Measurements from ENCODE around the gene TIGIT. TPM values are rescaled to one million over a fixed set of nuclear protein-coding genes. Genes with fewer than 3 reads are reported as not detected.

The TIGIT gene
- total RNA-seq, 1 experiment from 2014 or later: not detected

GRCh38 chr3:114350690-114351089, 56.9 kb downstream of the TIGIT start:
- no peak overlapping the region for H4K91ac ChIP-seq (ENCODE audit: insufficient read length, low read depth, low read length)
- no peaks in the 10 kb centered on the region; the same call in 1 of the 2 replicates for H3K27me3 Mint-ChIP-seq (ENCODE audit: low read depth)
- no peak overlapping the region for H3K4me3 Mint-ChIP-seq
- H3K14ac ChIP-seq (ENCODE audit: insufficient read depth, low read length): no peak overlapping the region
- WGBS (ENCODE audit: extremely low coverage, insufficient read length, low lambda C conversion rate): no CpG with 5 or more reads among the region's 24 CpGs
- H2BK15ac ChIP-seq (ENCODE audit: low read depth, low read length): no peak overlapping the region
- H3K9ac ChIP-seq (ENCODE audit: extremely low read depth, insufficient read length, low read length): no peak overlapping the region
- H3K27me3 ChIP-seq (ENCODE audit: insufficient read depth, low read length): no peaks in the 10 kb centered on the region
- H2BK12ac ChIP-seq (ENCODE audit: insufficient read length, low read depth, low read length): no peak overlapping the region
- H3K27ac Mint-ChIP-seq: peak overlapping the region in 1 of 3 experiments; percentile 72; a peak in 1 of 7 replicates
- no peak overlapping the region for H3K56ac ChIP-seq (ENCODE audit: insufficient read length, low read depth, low read length)
- H2BK5ac ChIP-seq (ENCODE audit: insufficient read length, low read length): no peak overlapping the region
- peaks cover 5 to 12% of the 10 kb centered on the region in 2 experiments for H3K4me1 Mint-ChIP-seq
- no peaks in the 10 kb centered on the region for H4K20me1 ChIP-seq (ENCODE audit: control insufficient read depth, insufficient read depth, insufficient read length)
- no peak overlapping the region for H2BK120ac ChIP-seq (ENCODE audit: low read depth, low read length, poor library complexity, severe bottlenecking)
- H3K79me2 ChIP-seq (ENCODE audit: insufficient read depth, low read length): no peaks in the 10 kb centered on the region; the same call in 1 of the 2 replicates
- no peaks in the 10 kb centered on the region for H3K79me1 ChIP-seq (ENCODE audit: insufficient read depth, low read depth, low read length, poor library complexity, severe bottlenecking)
- H2AFZ ChIP-seq (ENCODE audit: low read length): no peak overlapping the region
- DNase-seq: no peak
- no peak overlapping the region for H3K4me2 ChIP-seq (ENCODE audit: insufficient read depth, insufficient read length, low read length)
- no peak overlapping the region for H2AK5ac ChIP-seq (ENCODE audit: insufficient read length, low read length)
- H2BK20ac ChIP-seq (ENCODE audit: low read depth, low read length, poor library complexity, severe bottlenecking): no peak overlapping the region
- no peak overlapping the region for H4K8ac ChIP-seq (replicated peaks; ENCODE audit: insufficient read length, low read depth, low read length)
- no peaks in the 10 kb centered on the region for H3K23me2 ChIP-seq (ENCODE audit: insufficient read length, low read depth, low read length, poor library complexity, severe bottlenecking)
- H3K4me1 ChIP-seq (ENCODE audit: insufficient read depth, low read length): peaks cover 3% of the 10 kb centered on the region; the same call in 1 of the 2 replicates
- H3K18ac ChIP-seq (ENCODE audit: insufficient read length, low read depth, low read length): no peak overlapping the region
- no peak for TF ChIP-seq CTCF (conservative IDR thresholded peaks at IDR 0.05)
- H3K9me3 ChIP-seq (ENCODE audit: control insufficient read depth, low read depth, low read length): no peaks in the 10 kb centered on the region
- H4K5ac ChIP-seq (ENCODE audit: insufficient read length, low read depth, low read length): no peak overlapping the region
- H3K23ac ChIP-seq (ENCODE audit: insufficient read length, low read depth, low read length): no peak overlapping the region
- no peak overlapping the region for H3K4ac ChIP-seq (ENCODE audit: low read depth, low read length)
- H3K27ac ChIP-seq (ENCODE audit: insufficient read length, low read depth, low read length): no peak overlapping the region
- no peaks in the 10 kb centered on the region for H3K36me3 Mint-ChIP-seq (ENCODE audit: insufficient read depth in 1 of 3, low read depth in 3 of 3)
- no peak overlapping the region for H3T11ph ChIP-seq (ENCODE audit: low read length)
- no peaks in the 10 kb centered on the region; a peak in 1 of 5 replicates for H3K9me3 Mint-ChIP-seq
